ENCODE data around the gene ZFAND4. TPM values are rescaled to one million over a fixed set of nuclear protein-coding genes. Genes with fewer than 3 reads are reported as not detected.
"Not testable (repeated sequence)": the region's sequence is repeated elsewhere in the genome, so short reads cannot be mapped to it uniquely, and the experiment has no call there.

ZFAND4 gene
- 10 to 100 TPM in 1 of 4 donors, 1 to 10 TPM in 3; 5.0 to 15.3 (median 7.9) TPM for total RNA-seq

DNA sequence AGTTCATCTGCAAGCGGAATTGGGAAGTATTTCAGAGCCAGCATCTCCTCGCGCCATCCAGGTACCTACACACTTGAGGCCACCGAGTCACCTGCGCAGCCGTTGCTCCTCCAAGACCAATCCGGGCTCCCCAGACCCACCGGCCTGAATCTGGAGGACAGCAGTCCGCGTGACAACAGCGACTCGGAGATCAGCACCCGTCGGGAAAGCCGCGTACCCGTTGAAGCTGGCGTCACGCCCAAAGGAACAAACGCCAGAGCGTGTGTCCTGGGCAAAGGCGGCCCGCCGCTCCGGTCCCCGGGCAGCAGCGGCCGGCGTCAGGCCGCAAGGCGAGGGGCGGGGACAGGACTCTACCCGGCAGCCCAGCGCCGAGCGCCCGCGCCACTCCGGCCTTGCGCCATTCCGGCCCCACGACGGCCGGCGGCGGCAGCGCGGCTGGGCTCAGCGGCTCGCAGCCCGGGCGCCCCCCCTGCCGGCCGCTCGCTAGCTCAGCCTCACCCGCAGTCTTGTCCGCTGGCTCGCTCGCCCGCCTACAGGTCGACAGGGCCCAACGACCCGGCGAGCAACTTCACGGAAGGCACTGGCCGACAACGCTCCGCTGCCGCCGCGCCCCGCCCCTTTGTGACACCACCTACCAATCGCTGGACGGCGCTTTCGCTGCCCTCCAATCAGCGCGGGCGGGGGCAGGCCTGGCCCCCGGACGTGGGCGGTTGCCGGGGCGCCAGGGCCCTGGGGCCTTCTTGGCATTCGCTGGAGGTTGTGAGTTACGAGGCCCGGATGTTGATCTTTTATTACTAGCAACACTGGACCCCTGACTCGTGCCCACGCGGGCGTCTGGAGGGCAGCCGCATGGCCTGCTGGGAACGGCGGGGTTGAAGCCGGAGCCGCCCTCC lies at the start of gene ZFAND4:
Gene ZFAND4, minus strand, starts transcription at position 592 of the 893 bp plus-strand sequence. CDS start 9,047 bp downstream, outside the sequence.
- Histone ChIP-seq H3K9me3 (no peaks in the 10 kb centered on the region), H3K27ac (peak within 1 kb of the TSS; percentile 78 to 95 (median 89)), H3K4me1 (peaks cover 0 to 20% (median 0%) of the 10 kb centered on the region in 3 donors), H3K27me3 (no peaks in the 10 kb centered on the region), H3K4me3 (peak within 1 kb of the TSS; percentile 59 to 86 (median 65)), H3K36me3 (no peaks in the 10 kb centered on the region)
- peak in 3 of 4 donors; percentile 61 to 70 (median 64) for TF ChIP-seq POLR2A (IDR thresholded peaks at IDR 0.05)
- TF ChIP-seq, protein P1, sequence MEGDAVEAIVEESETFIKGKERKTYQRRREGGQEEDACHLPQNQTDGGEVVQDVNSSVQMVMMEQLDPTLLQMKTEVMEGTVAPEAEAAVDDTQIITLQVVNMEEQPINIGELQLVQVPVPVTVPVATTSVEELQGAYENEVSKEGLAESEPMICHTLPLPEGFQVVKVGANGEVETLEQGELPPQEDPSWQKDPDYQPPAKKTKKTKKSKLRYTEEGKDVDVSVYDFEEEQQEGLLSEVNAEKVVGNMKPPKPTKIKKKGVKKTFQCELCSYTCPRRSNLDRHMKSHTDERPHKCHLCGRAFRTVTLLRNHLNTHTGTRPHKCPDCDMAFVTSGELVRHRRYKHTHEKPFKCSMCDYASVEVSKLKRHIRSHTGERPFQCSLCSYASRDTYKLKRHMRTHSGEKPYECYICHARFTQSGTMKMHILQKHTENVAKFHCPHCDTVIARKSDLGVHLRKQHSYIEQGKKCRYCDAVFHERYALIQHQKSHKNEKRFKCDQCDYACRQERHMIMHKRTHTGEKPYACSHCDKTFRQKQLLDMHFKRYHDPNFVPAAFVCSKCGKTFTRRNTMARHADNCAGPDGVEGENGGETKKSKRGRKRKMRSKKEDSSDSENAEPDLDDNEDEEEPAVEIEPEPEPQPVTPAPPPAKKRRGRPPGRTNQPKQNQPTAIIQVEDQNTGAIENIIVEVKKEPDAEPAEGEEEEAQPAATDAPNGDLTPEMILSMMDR (IDR thresholded peaks at IDR 0.05): peak; percentile 10 to 80 (median 71)
- WGBS, 2 donors: 0% methylated on average over 6 of the region's 96 CpGs
- peak; percentile 85 for DNase-seq
- intact Hi-C loops (cut with DNase I): loop anchor here (5.0 kb wide), 1 partner anchor 205 kb away; no protein-coding TSS in a partner anchor

DNA sequence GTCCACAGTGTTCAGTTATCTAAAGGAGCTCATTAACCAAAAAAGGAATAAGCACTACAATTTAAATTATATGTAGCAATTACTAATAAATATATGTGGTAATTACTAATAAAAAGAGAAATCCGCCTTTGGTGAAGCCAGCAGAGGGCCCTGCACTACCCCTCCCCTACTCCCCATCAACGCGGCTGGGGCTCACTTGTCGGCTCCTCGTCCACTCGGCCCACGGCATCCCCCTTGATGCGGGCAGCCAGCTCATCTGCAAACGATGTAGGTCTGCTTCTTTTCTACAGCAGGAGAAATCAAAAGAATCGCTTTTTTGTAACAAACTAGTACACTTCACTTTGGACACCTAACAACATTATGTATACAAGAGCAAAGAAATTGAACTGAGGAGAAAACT lies 48.9 kb upstream of the ZFAND4 start:
- DNase-seq; H3K36me3 ChIP-seq; intact Hi-C loops (cut with DNase I); H3K9me3 ChIP-seq; H3K27ac ChIP-seq; H3K4me3 ChIP-seq; H3K27me3 ChIP-seq; H3K4me1 ChIP-seq: not testable (repeated sequence)
- 73 to 82% methylated on average over 10 of the region's 10 CpGs for WGBS, 2 donors

DNA sequence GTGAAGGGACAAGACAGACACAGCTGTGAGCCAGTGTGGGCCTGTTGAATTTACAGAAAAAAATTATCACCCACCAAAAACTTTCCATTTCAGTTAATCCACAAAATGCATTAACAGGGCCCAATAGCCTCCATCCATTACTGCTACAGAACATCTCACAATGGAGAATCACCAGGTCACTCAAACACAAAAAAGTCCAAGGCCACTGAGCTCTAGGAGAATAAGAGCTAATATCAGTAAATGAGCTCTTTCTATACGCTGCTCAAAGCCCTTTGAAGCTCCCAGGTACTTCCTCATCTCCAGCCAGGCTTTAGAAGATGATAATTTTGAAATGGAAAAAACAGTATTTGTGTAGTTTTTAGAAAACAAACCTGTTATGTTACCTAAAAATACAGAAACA lies 45.1 kb upstream of the ZFAND4 start:
- DNase-seq; H3K9me3 ChIP-seq; H3K4me3 ChIP-seq; intact Hi-C loops (cut with DNase I); H3K27ac ChIP-seq; H3K27me3 ChIP-seq; H3K36me3 ChIP-seq; H3K4me1 ChIP-seq: not testable (repeated sequence)
- 76 to 78% methylated on average over 1 of the region's 1 CpG for WGBS, 2 donors

DNA sequence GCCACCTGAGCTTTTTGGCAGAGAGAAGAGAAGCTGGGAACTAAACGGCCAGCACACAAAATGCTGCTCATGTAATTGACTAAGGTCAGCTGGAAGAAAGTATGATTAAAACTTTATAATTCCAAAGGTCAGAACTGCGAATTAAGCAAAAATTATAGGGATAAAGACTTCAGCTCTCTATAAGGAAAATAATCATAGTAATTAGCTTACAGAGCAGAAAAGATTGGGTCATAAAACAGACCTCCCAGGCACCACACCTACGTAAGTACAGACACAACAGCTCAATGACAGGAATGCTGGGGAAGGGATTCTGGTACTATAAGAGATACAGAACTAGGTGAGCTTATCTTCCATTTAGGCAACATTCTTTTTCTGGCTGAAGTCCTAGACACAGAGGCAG lies 44.5 kb upstream of the ZFAND4 start:
- WGBS, 2 donors: 62 to 70% methylated on average over 3 of the region's 3 CpGs
- H3K27me3 ChIP-seq; intact Hi-C loops (cut with DNase I); H3K9me3 ChIP-seq; H3K4me3 ChIP-seq; H3K4me1 ChIP-seq; DNase-seq; H3K36me3 ChIP-seq; H3K27ac ChIP-seq: not testable (repeated sequence)

DNA sequence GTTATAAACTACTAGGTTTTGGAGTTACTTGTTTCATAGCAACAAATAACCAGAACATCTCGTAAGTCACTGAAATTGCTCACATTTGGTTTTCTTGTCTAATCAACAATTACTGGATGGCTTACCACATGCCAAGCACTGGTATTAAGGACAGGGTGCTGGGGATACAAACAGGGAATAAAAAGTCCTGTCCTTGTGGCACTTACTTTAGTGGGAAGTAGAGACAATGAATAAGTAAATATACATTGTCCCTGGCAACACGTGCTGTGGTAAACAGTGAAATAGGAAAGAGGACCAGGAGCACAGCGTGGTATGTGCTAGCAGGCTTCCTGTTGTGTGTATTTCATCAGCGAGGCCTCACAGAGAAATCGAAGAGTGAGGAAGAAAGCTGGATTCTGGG lies 38.7 kb upstream of the ZFAND4 start:
- H3K9me3 ChIP-seq; H3K4me1 ChIP-seq; H3K27ac ChIP-seq; H3K36me3 ChIP-seq; intact Hi-C loops (cut with DNase I); H3K4me3 ChIP-seq; H3K27me3 ChIP-seq; DNase-seq: not testable (repeated sequence)
- WGBS, 2 donors: 35 to 75% methylated on average over 2 to 3 of the region's 5 CpGs

DNA sequence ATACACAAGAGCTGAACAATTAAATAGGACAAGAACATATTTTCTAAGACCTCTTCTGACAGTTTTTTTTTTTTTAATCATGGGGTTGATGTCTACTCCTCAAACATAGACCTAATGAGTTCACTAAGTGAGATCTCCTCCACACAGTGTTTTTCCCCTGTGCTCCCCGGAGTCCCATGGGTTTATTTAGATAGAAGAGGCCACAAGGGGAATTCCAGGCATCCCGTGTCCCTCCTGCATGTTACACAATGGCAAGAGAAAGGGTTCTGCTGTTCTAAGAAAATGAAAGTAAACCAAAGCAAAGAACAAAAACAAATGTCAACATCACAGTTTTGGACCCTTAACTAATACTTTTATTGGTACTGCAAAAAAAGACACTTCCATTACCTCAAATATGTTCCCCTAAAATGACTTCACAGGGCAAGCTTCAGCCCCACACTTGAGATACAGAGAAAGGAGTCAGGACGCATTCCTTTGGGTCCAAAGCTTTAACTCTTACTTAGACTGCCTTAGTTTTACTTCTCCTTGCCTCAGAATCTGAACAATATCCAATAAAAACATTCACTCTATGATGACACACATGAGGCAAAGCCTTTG lies 37.7 kb upstream of the ZFAND4 start:
- H3K27me3 ChIP-seq; H3K27ac ChIP-seq; H3K9me3 ChIP-seq; intact Hi-C loops (cut with DNase I); DNase-seq; H3K4me1 ChIP-seq; H3K4me3 ChIP-seq; H3K36me3 ChIP-seq: not testable (repeated sequence)
- 20 to 32% methylated on average over 2 to 3 of the region's 3 CpGs for WGBS, 2 donors

DNA sequence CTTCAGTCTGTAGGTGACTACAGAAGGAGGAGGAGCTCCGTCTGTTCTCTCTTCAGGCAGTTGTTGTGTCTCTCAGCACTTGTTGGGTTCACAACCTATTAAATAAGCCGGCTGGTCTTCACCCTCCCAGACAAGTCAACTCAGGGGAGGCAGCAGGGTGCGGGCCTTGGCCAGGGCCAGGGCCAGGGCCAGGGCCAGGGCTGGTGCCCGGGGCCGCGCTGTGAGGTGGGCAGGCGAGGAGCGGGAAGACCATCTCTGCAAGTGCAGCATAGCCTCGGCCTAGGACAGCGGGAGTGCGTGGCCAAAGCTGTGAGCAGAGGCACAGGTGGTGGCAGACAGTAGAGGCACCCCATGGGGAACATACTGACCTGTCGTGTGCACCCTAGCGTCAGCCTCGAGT lies 5.9 kb upstream of the ZFAND4 start:
- not testable (repeated sequence) for DNase-seq

DNA sequence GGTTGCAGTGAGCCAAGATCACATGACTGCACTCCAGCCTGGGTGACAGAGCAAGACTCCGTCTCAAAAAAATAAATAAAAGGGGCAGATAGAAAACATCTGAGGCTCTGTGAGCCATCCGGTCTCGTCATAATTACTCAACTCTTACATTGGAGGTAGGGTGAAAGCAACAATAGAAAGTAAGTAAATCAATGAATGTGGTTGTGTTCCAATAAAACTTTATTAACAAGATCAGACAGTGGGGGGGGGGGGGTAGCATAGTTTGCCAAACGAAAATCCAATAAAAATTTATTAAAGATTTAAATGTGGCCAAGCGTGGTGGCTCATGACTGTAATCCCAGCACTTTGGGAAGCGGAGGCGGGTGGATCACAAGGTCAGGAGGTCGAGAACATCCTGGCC lies 2.8 kb upstream of the ZFAND4 start:
- H3K36me3 ChIP-seq: no peaks in the 10 kb centered on the region
- H3K4me3 ChIP-seq: no peak overlapping the region
- H3K9me3 ChIP-seq: no peaks in the 10 kb centered on the region
- intact Hi-C loops (cut with DNase I): no loop called here
- no peaks in the 10 kb centered on the region for H3K27me3 ChIP-seq
- 75 to 87% methylated on average over 8 of the region's 8 CpGs for WGBS, 2 donors
- no peak for DNase-seq
- no peak overlapping the region for H3K27ac ChIP-seq
- peaks cover 0 to 20% (median 0%) of the 10 kb centered on the region in 3 donors for H3K4me1 ChIP-seq
- TF ChIP-seq POLR2A (IDR thresholded peaks at IDR 0.05): no peak
- TF ChIP-seq, protein P1 (IDR thresholded peaks at IDR 0.05): no peak

More for the DNA sequence above, 5.9 kb upstream of the ZFAND4 start:
- H3K4me3 ChIP-seq; H3K4me1 ChIP-seq; H3K27me3 ChIP-seq; H3K9me3 ChIP-seq; intact Hi-C loops (cut with DNase I); H3K27ac ChIP-seq; H3K36me3 ChIP-seq: not testable (repeated sequence)
- WGBS, 2 donors: 100% methylated on average over 2 of the region's 14 CpGs; no CpG with 5 or more reads in 1 of the 2 donors
